SK-N-SH (cell line): Measurements from ENCODE around the gene RAD51B. TPM values are rescaled to one million over a fixed set of nuclear protein-coding genes. Genes with fewer than 3 reads are reported as not detected.

Source experiments
- CTCF ChIA-PET: fragments of 300-600, 350-600 bp; formaldehyde crosslinking; extraction: SDS; loops from one replicate; lab custom pipeline; 2021; lab: Yijun Ruan, JAX
- POLR2A ChIA-PET: fragments of 350-600 bp; sonication (Branson Sonifier 250); formaldehyde crosslinking; extraction: SDS; loops from one replicate; lab custom pipeline; 2020; ENCODE audit warnings: antibody characterized with exemption, inconsistent platforms; lab: Yijun Ruan, JAX
- DNase-seq: peaks from one replicate; pipeline ENCODE4 v3.0.0; 2012
- H2AFZ ChIP-seq: fragments of 200-600 bp; sonication (generic); 2 replicates; pipeline ENCODE4 v1.8.1; 2016; ENCODE audit warnings: antibody characterized with exemption, mild to moderate bottlenecking, low read depth
- H3F3A ChIP-seq: fragments of 200-600 bp; sonication (generic); replicated peaks from 2 replicates; pipeline ENCODE3; 2016; ENCODE audit warnings: antibody characterized with exemption, mild to moderate bottlenecking; ENCODE audit not compliant: insufficient read depth
- H3K27ac ChIP-seq, 2 experiments: fragments of 200-500 bp in 1 of 2; fragments of 200-600 bp in 1 of 2; sonication (Bioruptor generic) in 1 of 2; sonication (generic), shearing (Covaris generic) in 1 of 2; 2 replicates each; pipeline versions ENCODE4 v1.5.1 to v1.6.1; 2014 to 2016; ENCODE audit warnings: low read depth in 2 of 2, inconsistent platforms in 1 of 2, low read length in 1 of 2, mild to moderate bottlenecking in 1 of 2, mixed read lengths in 1 of 2
- H3K27me3 ChIP-seq: fragments of 200-600 bp; sonication (generic), shearing (Covaris generic); 2 replicates; pipeline ENCODE4 v1.6.1; 2016; ENCODE audit warnings: mixed run types; ENCODE audit not compliant: insufficient read depth
- H3K36me3 ChIP-seq, 2 experiments: fragments of 200-500 bp in 1 of 2; fragments of 200-600 bp in 1 of 2; sonication (Bioruptor generic) in 1 of 2; sonication (generic) in 1 of 2; replicated peaks in 1 of 2; 2 replicates each; pipeline versions ENCODE3 to v1.5.1; 2014 to 2016; ENCODE audit warnings: low read length in 1 of 2, mild to moderate bottlenecking in 1 of 2; ENCODE audit not compliant: insufficient read depth in 2 of 2, control insufficient read depth in 1 of 2
- H3K4me1 ChIP-seq, 2 experiments: fragments of 200-500 bp in 1 of 2; fragments of 200-600 bp in 1 of 2; sonication (Bioruptor generic) in 1 of 2; sonication (generic), shearing (Covaris generic) in 1 of 2; 2 replicates each; pipeline versions ENCODE4 v1.5.1 to v1.6.1; 2014 to 2016; ENCODE audit warnings: low read depth in 1 of 2, low read length in 1 of 2, mixed run types in 1 of 2; ENCODE audit not compliant: insufficient read depth in 2 of 2, control insufficient read depth in 1 of 2
- H3K4me2 ChIP-seq: fragments of 200-600 bp; sonication (generic), shearing (Covaris generic); 2 replicates; pipeline ENCODE4 v1.6.1; 2017; ENCODE audit warnings: mixed run types
- H3K4me3 ChIP-seq, 2 experiments: fragments of 200-500 bp in 1 of 2; fragments of 200-600 bp in 1 of 2; sonication (Bioruptor generic) in 1 of 2; sonication (generic), shearing (Covaris generic) in 1 of 2; 2 replicates each; pipeline versions ENCODE4 v1.5.1 to v1.8.1; 2014 to 2016; ENCODE audit warnings: low read depth in 2 of 2, inconsistent platforms in 1 of 2, low read length in 1 of 2, mild to moderate bottlenecking in 1 of 2, mixed read lengths in 1 of 2, moderate library complexity in 1 of 2
- H3K79me2 ChIP-seq: fragments of 200-600 bp; sonication (generic); 2 replicates; pipeline ENCODE4 v1.8.1; 2017; ENCODE audit warnings: mild to moderate bottlenecking; ENCODE audit not compliant: insufficient read depth
- H3K9ac ChIP-seq: fragments of 200-600 bp; sonication (generic); 2 replicates; pipeline ENCODE4 v1.6.1; 2017; ENCODE audit warnings: mixed run types
- H3K9me2 ChIP-seq: fragments of 200-600 bp; sonication (generic); 2 replicates; pipeline ENCODE4 v1.6.1; 2017; ENCODE audit warnings: mixed run types
- H3K9me3 ChIP-seq: fragments of 200-600 bp; sonication (generic); 2 replicates; pipeline ENCODE4 v1.6.1; 2017; ENCODE audit warnings: mixed run types, mild to moderate bottlenecking, moderate library complexity
- H4K20me1 ChIP-seq: fragments of 200-600 bp; sonication (generic); 2 replicates; pipeline ENCODE4 v1.6.1; 2017; ENCODE audit warnings: mild to moderate bottlenecking, mixed run types; ENCODE audit not compliant: insufficient read depth
- CHD2 ChIP-seq: fragments of 150-350 bp; IDR thresholded peaks from 2 replicates; pipeline ENCODE4 v1.6.1; 2018; ENCODE audit warnings: low read length; ENCODE audit not compliant: partially characterized antibody
- EP300 ChIP-seq, 2 experiments: IDR thresholded peaks; 2 replicates each; pipeline versions ENCODE4 v1.4.0 to v1.6.1; 2012; ENCODE audit warnings: borderline replicate concordance in 1 of 2, low read depth in 1 of 2, low read length in 1 of 2
- FOSL2 ChIP-seq: IDR thresholded peaks from 2 replicates; pipeline ENCODE4 v1.4.0; 2012; ENCODE audit warnings: low read depth, mild to moderate bottlenecking, moderate library complexity, borderline replicate concordance
- FOXM1 ChIP-seq: IDR thresholded peaks from 2 replicates; pipeline ENCODE4 v1.4.0; 2012; ENCODE audit warnings: low read depth, mild to moderate bottlenecking
- GABPA ChIP-seq: IDR thresholded peaks from 2 replicates; pipeline ENCODE4 v1.4.0; 2012; ENCODE audit warnings: low read depth, mild to moderate bottlenecking
- IRF3 ChIP-seq: fragments of 150-350 bp; IDR thresholded peaks from 2 replicates; pipeline ENCODE4 v1.6.1; 2016; ENCODE audit warnings: mild to moderate bottlenecking, low read depth, low read length
- JUND ChIP-seq: IDR thresholded peaks from 2 replicates; pipeline ENCODE4 v1.4.0; 2012
- MAX ChIP-seq: IDR thresholded peaks from 2 replicates; pipeline ENCODE4 v1.4.0; 2012; ENCODE audit warnings: low read depth
- RCOR1 ChIP-seq: fragments of 150-350 bp; IDR thresholded peaks from 2 replicates; pipeline ENCODE4 v1.6.1; 2017; ENCODE audit warnings: antibody characterized with exemption, low read length
- RFX5 ChIP-seq: IDR thresholded peaks from 2 replicates; pipeline ENCODE4 v1.6.1; 2012; ENCODE audit warnings: mild to moderate bottlenecking, improper control_type of control experiment, low read length
- SIN3A ChIP-seq: IDR thresholded peaks from 2 replicates; pipeline ENCODE4 v1.6.1; 2012; ENCODE audit warnings: low read depth, mild to moderate bottlenecking, low read length, moderate library complexity, borderline replicate concordance
- TCF12 ChIP-seq: IDR thresholded peaks from 2 replicates; pipeline ENCODE4 v1.4.0; 2012
- TEAD4 ChIP-seq: IDR thresholded peaks from 2 replicates; pipeline ENCODE4 v1.4.0; 2012; ENCODE audit warnings: mild to moderate bottlenecking, borderline replicate concordance; ENCODE audit not compliant: insufficient read depth
- WGBS: methylation state at CpG from one replicate; pipeline ENCODE4 v1.1.6; 2017; ENCODE audit warnings: low lambda C conversion rate; 5-methylcytosine and 5-hydroxymethylcytosine counted together
- polyA plus RNA-seq, 3 experiments: library from polyadenylated mRNA; depleted of rRNA; stranded (reverse); fragments of >200 nt; gene quantifications; 2 replicates each; pipeline ENCODE4 v1.2.3, GENCODE V29; 2012
- TF ChIP-seq, protein P1 (sequence below): IDR thresholded peaks from 2 replicates; pipeline ENCODE4 v1.6.1; 2012; ENCODE audit warnings: mild to moderate bottlenecking, low read depth, low read length, moderate library complexity
- TF ChIP-seq, protein P2 (sequence below): IDR thresholded peaks from 2 replicates; pipeline ENCODE4 v1.4.0; 2012; ENCODE audit warnings: low read depth, borderline replicate concordance
- TF ChIP-seq, protein P3 (sequence below): IDR thresholded peaks from 2 replicates; pipeline ENCODE4 v1.4.0; 2012; ENCODE audit warnings: low read depth, borderline replicate concordance

RAD51B gene
- polyA plus RNA-seq, 1 of the 3 experiments (the other 2 are of a cell fraction): 6.0 TPM

DNA sequence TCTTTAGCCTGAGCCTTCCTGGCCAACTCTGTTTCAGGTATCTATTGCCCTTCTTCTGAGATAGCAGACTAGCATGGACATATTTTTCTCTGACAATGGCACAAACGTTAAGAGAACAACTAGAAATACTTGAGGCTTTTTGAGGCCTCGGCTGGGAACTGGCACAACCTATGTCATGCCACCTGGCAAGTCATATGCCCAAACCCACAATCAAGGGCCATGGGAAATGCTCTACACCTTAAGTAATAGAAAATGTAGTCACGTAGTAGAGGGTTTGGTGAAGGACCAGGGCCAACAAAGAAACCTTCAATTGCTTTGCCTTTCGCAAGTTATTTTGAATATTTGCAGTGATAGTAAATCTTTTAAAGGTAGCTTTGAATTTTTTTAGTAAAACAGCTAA lies 647.8 kb downstream of the RAD51B start (continued):
- no peak for TF ChIP-seq IRF3

- DNase-seq: no peak
- H3K4me3 ChIP-seq: no peak overlapping the region
- no peaks in the 10 kb centered on the region for H3K9me3 ChIP-seq
- ChIA-PET CTCF (no interaction called here), POLR2A (no interaction called here)
- H3K9me2 ChIP-seq: no peaks in the 10 kb centered on the region
- H3K9ac ChIP-seq: no peak overlapping the region
- no peak overlapping the region for H2AFZ ChIP-seq
- no peaks in the 10 kb centered on the region for H3K79me2 ChIP-seq
- no peaks in the 10 kb centered on the region for H4K20me1 ChIP-seq
- no peak for TF ChIP-seq CHD2
- TF ChIP-seq, protein P1, sequence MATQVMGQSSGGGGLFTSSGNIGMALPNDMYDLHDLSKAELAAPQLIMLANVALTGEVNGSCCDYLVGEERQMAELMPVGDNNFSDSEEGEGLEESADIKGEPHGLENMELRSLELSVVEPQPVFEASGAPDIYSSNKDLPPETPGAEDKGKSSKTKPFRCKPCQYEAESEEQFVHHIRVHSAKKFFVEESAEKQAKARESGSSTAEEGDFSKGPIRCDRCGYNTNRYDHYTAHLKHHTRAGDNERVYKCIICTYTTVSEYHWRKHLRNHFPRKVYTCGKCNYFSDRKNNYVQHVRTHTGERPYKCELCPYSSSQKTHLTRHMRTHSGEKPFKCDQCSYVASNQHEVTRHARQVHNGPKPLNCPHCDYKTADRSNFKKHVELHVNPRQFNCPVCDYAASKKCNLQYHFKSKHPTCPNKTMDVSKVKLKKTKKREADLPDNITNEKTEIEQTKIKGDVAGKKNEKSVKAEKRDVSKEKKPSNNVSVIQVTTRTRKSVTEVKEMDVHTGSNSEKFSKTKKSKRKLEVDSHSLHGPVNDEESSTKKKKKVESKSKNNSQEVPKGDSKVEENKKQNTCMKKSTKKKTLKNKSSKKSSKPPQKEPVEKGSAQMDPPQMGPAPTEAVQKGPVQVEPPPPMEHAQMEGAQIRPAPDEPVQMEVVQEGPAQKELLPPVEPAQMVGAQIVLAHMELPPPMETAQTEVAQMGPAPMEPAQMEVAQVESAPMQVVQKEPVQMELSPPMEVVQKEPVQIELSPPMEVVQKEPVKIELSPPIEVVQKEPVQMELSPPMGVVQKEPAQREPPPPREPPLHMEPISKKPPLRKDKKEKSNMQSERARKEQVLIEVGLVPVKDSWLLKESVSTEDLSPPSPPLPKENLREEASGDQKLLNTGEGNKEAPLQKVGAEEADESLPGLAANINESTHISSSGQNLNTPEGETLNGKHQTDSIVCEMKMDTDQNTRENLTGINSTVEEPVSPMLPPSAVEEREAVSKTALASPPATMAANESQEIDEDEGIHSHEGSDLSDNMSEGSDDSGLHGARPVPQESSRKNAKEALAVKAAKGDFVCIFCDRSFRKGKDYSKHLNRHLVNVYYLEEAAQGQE: 0 out of 2 replicates have a peak, but pooled peaks have one; percentile 44
- 0 out of 2 replicates have a peak, but pooled peaks have one; percentile 6 for TF ChIP-seq JUND
- peaks cover 26% of the 10 kb centered on the region for H3F3A ChIP-seq
- no peaks in the 10 kb centered on the region for H3K27me3 ChIP-seq
- no peak overlapping the region for H3K27ac ChIP-seq
- H3K4me1 ChIP-seq: peaks cover 0 to 22% of the 10 kb centered on the region in 2 experiments
- H3K36me3 ChIP-seq: no peaks in the 10 kb centered on the region
- no peak overlapping the region for H3K4me2 ChIP-seq
- 70% methylated on average over 4 of the region's 5 CpGs for WGBS
Observed at GRCh38 chr14:68468437-68469207, 649.0 kb downstream of the RAD51B start.

- Histone ChIP-seq H3K36me3 (no peaks in the 10 kb centered on the region), H3K4me2 (no peak overlapping the region), H3K9ac (no peak overlapping the region), H2AFZ (no peak overlapping the region), H3F3A (peaks cover 20% of the 10 kb centered on the region), H3K4me3 (no peak overlapping the region), H3K27me3 (no peaks in the 10 kb centered on the region), H3K9me3 (no peaks in the 10 kb centered on the region), H4K20me1 (no peaks in the 10 kb centered on the region), H3K27ac (no peak overlapping the region), H3K79me2 (no peaks in the 10 kb centered on the region), H3K4me1 (peaks cover 0 to 21% of the 10 kb centered on the region in 2 experiments), H3K9me2 (no peaks in the 10 kb centered on the region)
- ChIA-PET CTCF (no interaction called here), POLR2A (no interaction called here)
- TF ChIP-seq, protein P2, sequence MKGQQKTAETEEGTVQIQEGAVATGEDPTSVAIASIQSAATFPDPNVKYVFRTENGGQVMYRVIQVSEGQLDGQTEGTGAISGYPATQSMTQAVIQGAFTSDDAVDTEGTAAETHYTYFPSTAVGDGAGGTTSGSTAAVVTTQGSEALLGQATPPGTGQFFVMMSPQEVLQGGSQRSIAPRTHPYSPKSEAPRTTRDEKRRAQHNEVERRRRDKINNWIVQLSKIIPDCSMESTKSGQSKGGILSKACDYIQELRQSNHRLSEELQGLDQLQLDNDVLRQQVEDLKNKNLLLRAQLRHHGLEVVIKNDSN: no peak
- TF ChIP-seq EP300 (IDR thresholded peaks at IDR 0.05; ENCODE audit: borderline replicate concordance in 1 of 2, low read depth in 1 of 2, low read length in 1 of 2) (no peak), RFX5 (no peak), TCF12 (no peak), FOXM1 (no peak), CHD2 (no peak), TEAD4 (no peak), SIN3A (no peak), FOSL2 (no peak), RCOR1 (no peak), GABPA (no peak), MAX (no peak)
- TF ChIP-seq, protein P3, sequence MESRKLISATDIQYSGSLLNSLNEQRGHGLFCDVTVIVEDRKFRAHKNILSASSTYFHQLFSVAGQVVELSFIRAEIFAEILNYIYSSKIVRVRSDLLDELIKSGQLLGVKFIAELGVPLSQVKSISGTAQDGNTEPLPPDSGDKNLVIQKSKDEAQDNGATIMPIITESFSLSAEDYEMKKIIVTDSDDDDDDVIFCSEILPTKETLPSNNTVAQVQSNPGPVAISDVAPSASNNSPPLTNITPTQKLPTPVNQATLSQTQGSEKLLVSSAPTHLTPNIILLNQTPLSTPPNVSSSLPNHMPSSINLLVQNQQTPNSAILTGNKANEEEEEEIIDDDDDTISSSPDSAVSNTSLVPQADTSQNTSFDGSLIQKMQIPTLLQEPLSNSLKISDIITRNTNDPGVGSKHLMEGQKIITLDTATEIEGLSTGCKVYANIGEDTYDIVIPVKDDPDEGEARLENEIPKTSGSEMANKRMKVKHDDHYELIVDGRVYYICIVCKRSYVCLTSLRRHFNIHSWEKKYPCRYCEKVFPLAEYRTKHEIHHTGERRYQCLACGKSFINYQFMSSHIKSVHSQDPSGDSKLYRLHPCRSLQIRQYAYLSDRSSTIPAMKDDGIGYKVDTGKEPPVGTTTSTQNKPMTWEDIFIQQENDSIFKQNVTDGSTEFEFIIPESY: no peak
- 92% methylated on average over 5 of the region's 5 CpGs for WGBS
- DNase-seq: no peak
Observed at GRCh38 chr14:68469208-68469713, 649.7 kb downstream of the RAD51B start.
